ENCODE data around the gene HYLS1. TPM values are rescaled to one million over a fixed set of nuclear protein-coding genes. Genes with fewer than 3 reads are reported as not detected.

The HYLS1 gene
- total RNA-seq, 1 experiment from 2014 or later, result 8.6 TPM

DNA sequence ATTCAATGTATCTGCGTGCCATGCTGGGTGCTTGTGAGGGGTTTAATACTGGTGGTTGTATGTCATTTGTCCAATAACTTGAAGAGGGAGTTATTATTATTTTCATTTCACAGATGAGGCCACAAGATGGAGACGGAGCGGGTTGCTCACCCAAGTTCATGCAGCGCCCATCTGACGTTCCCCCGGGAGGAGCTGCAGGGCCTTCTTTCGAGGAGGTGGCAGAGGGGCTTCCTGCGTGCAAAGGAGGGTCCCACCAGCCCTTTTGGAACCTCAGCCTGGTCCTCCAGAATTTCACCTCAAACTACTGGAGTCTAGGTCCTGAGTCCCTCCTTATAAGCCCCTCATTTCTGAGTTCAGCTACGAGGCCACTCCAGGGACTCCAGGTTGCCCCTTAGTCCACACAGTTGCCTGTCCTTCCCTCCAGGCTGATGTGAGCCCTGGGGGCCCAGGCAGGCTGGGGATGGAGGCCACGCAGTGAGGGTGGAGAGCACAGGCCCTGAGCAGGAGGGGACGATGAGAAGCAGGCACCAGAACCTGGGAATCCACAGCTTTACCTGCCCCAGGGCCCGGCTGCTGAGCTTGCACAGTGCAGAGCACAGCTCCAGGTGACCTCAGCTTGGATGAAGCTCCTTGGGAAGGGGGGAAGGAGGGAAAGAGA, 55.4 kb downstream of the HYLS1 start:
- H3K4me1 Mint-ChIP-seq, result peaks cover 19 to 27% of the 10 kb centered on the region in 2 experiments
- H4K20me1 ChIP-seq (ENCODE audit: control insufficient read depth, insufficient read depth, insufficient read length), result no peaks in the 10 kb centered on the region
- no peaks in the 10 kb centered on the region for H3K27me3 Mint-ChIP-seq (ENCODE audit: low read depth)
- H3K18ac ChIP-seq (ENCODE audit: insufficient read length, low read depth, low read length), result no peak overlapping the region
- no peak overlapping the region for H3K56ac ChIP-seq (ENCODE audit: insufficient read length, low read depth, low read length)
- H3K4me2 ChIP-seq (ENCODE audit: insufficient read depth, insufficient read length, low read length), result no peak overlapping the region
- no peak overlapping the region for H4K5ac ChIP-seq (ENCODE audit: insufficient read length, low read depth, low read length)
- TF ChIP-seq, protein P1, sequence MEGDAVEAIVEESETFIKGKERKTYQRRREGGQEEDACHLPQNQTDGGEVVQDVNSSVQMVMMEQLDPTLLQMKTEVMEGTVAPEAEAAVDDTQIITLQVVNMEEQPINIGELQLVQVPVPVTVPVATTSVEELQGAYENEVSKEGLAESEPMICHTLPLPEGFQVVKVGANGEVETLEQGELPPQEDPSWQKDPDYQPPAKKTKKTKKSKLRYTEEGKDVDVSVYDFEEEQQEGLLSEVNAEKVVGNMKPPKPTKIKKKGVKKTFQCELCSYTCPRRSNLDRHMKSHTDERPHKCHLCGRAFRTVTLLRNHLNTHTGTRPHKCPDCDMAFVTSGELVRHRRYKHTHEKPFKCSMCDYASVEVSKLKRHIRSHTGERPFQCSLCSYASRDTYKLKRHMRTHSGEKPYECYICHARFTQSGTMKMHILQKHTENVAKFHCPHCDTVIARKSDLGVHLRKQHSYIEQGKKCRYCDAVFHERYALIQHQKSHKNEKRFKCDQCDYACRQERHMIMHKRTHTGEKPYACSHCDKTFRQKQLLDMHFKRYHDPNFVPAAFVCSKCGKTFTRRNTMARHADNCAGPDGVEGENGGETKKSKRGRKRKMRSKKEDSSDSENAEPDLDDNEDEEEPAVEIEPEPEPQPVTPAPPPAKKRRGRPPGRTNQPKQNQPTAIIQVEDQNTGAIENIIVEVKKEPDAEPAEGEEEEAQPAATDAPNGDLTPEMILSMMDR (conservative IDR thresholded peaks at IDR 0.05), result no peak
- H3T11ph ChIP-seq (ENCODE audit: low read length), result no peak overlapping the region
- H3K79me2 ChIP-seq (ENCODE audit: insufficient read depth, low read length), result no peaks in the 10 kb centered on the region
- no peaks in the 10 kb centered on the region for H3K79me1 ChIP-seq (ENCODE audit: insufficient read depth, low read depth, low read length, poor library complexity, severe bottlenecking)
- no peak overlapping the region for H3K27ac ChIP-seq (ENCODE audit: insufficient read length, low read depth, low read length)
- H3K9me3 ChIP-seq (ENCODE audit: control insufficient read depth, low read depth, low read length), result no peaks in the 10 kb centered on the region
- no peak overlapping the region for H2BK5ac ChIP-seq (ENCODE audit: insufficient read length, low read length)
- H3K23ac ChIP-seq (ENCODE audit: insufficient read length, low read depth, low read length), result no peak overlapping the region
- no CpG with 5 or more reads among the region's 12 CpGs for WGBS (ENCODE audit: extremely low coverage, insufficient read length, low lambda C conversion rate)
- no peak overlapping the region for H2BK15ac ChIP-seq (ENCODE audit: low read depth, low read length)
- no peaks in the 10 kb centered on the region for H3K23me2 ChIP-seq (ENCODE audit: insufficient read length, low read depth, low read length, poor library complexity, severe bottlenecking)
- no peak overlapping the region for H2BK120ac ChIP-seq (ENCODE audit: low read depth, low read length, poor library complexity, severe bottlenecking)
- no peak overlapping the region for H4K91ac ChIP-seq (ENCODE audit: insufficient read length, low read depth, low read length)
- no peaks in the 10 kb centered on the region for H3K9me3 Mint-ChIP-seq
- peak overlapping the region in 1 of 3 experiments; percentile 37; a peak in 2 of 7 replicates for H3K27ac Mint-ChIP-seq
- peaks cover 3% of the 10 kb centered on the region; the same call in 1 of the 2 replicates for H3K4me1 ChIP-seq (ENCODE audit: insufficient read depth, low read length)
- no peak for DNase-seq
- no peak overlapping the region for H2BK20ac ChIP-seq (ENCODE audit: low read depth, low read length, poor library complexity, severe bottlenecking)
- H3K14ac ChIP-seq (ENCODE audit: insufficient read depth, low read length), result no peak overlapping the region
- H3K4ac ChIP-seq (ENCODE audit: low read depth, low read length), result no peak overlapping the region
- H2BK12ac ChIP-seq (ENCODE audit: insufficient read length, low read depth, low read length), result no peak overlapping the region
- no peak overlapping the region for H3K4me3 Mint-ChIP-seq
- H3K9ac ChIP-seq (ENCODE audit: extremely low read depth, insufficient read length, low read length), result no peak overlapping the region
- no peak overlapping the region for H4K8ac ChIP-seq (replicated peaks; ENCODE audit: insufficient read length, low read depth, low read length)
- H3K27me3 ChIP-seq (ENCODE audit: insufficient read depth, low read length), result no peaks in the 10 kb centered on the region
- no peak overlapping the region for H2AFZ ChIP-seq (ENCODE audit: low read length)
- no peaks in the 10 kb centered on the region; a peak in 1 of 7 replicates for H3K36me3 Mint-ChIP-seq (ENCODE audit: insufficient read depth in 1 of 3, low read depth in 3 of 3)
- no peak overlapping the region for H2AK5ac ChIP-seq (ENCODE audit: insufficient read length, low read length)

Measured in H9 (cell line).